K562 (cell line): ENCODE data around the gene ATRN. TPM values are rescaled to one million over a fixed set of nuclear protein-coding genes. Genes with fewer than 3 reads are reported as not detected.

ENCODE experiments used
- ATAC-seq: fragments of 200-7000 bp; cut with Tn5 transposase; 3 replicates; pipeline ENCODE4 v1.9.1; 2020; ENCODE audit warnings: moderate library complexity
- BruUV-seq: library from RNA; stranded (reverse); fragments of 400-500 nt; replicated peaks from 2 replicates; lab custom pipeline; 2021; lab: Mats Ljungman, UMichigan
- CTCF ChIA-PET: fragments of 300-600 bp; formaldehyde crosslinking; extraction: SDS; loops from one replicate; lab custom pipeline; 2021; ENCODE audit warnings: low intra/inter-chr PET ratio; lab: Yijun Ruan, JAX
- POLR2A ChIA-PET: fragments of 300-600, 350-650 bp; sonication (Branson Sonifier 250); formaldehyde crosslinking; extraction: SDS; loops from one replicate; lab custom pipeline; 2021; ENCODE audit warnings: antibody characterized with exemption, inconsistent platforms; lab: Yijun Ruan, JAX
- DNase-seq, 4 experiments: peaks; one replicate each; pipeline versions ENCODE4 v3.0.0 to v3.0.0-alpha.2; 2011 to 2018; ENCODE audit warnings: low spot score in 3 of 4, mixed read lengths in 3 of 4; ENCODE audit errors: extremely low read depth in 1 of 4
- FAIRE-seq: peaks from 2 replicates; lab custom pipeline; 2011; peaks lifted over from hg19 to GRCh38; lab: Jason Lieb, UNC
- H2AFZ ChIP-seq: 2 replicates; pipeline ENCODE4 v1.6.0; 2011; ENCODE audit warnings: low read depth, low read length, control low read depth, inconsistent platforms
- H3K27ac ChIP-seq: fragments of 200-600 bp; 3 replicates; pipeline ENCODE4 v1.8.0; 2011; ENCODE audit warnings: low read depth, mild to moderate bottlenecking, control low read depth, inconsistent platforms, low read length, moderate library complexity, mixed read lengths; ENCODE audit errors: extremely low read depth
- H3K27me3 ChIP-seq, 2 experiments: fragments of 300-600 bp in 1 of 2; 2 replicates in 1 of 2; 3 replicates in 1 of 2; pipeline versions ENCODE4 v1.6.0 to v1.8.0; 2011; ENCODE audit warnings: inconsistent platforms in 2 of 2, low read length in 2 of 2, mild to moderate bottlenecking in 1 of 2, mixed read lengths in 1 of 2, moderate library complexity in 1 of 2; ENCODE audit not compliant: control insufficient read depth in 2 of 2, insufficient read depth in 2 of 2
- H3K36me3 ChIP-seq: fragments of 300-600 bp; 3 replicates; pipeline ENCODE4 v1.8.0; 2011; ENCODE audit warnings: mild to moderate bottlenecking, low read length, inconsistent platforms; ENCODE audit not compliant: control insufficient read depth, insufficient read depth
- H3K4me1 ChIP-seq, 2 experiments: fragments of 200-600 bp in 1 of 2; replicated peaks in 1 of 2; 2 replicates in 1 of 2; 3 replicates in 1 of 2; pipeline versions ENCODE4 v1.5.1 to v1.8.0; 2011; ENCODE audit warnings: inconsistent platforms in 2 of 2, low read length in 2 of 2, mild to moderate bottlenecking in 1 of 2, mixed read lengths in 1 of 2, moderate library complexity in 1 of 2; ENCODE audit not compliant: control insufficient read depth in 2 of 2, insufficient read depth in 2 of 2
- H3K4me2 ChIP-seq: 2 replicates; pipeline ENCODE4 v1.6.1; 2011; ENCODE audit warnings: low read length, control low read depth, inconsistent platforms, mixed read lengths; ENCODE audit not compliant: insufficient read depth
- H3K4me3 ChIP-seq: fragments of 200-600 bp; sonication (generic), shearing (Covaris generic); 2 replicates; pipeline ENCODE4 v1.5.1; 2016; ENCODE audit warnings: control low read depth, inconsistent platforms
- H3K79me2 ChIP-seq: fragments of 200-600 bp; 3 replicates; pipeline ENCODE4 v1.8.0; 2011; ENCODE audit warnings: low read length, inconsistent platforms; ENCODE audit not compliant: control insufficient read depth, insufficient read depth
- H3K9ac ChIP-seq, 2 experiments: 2 replicates each; pipeline versions ENCODE4 v1.6.0 to v1.6.1; 2011; ENCODE audit warnings: low read depth in 2 of 2, low read length in 2 of 2, control low read depth in 1 of 2, inconsistent platforms in 1 of 2, mild to moderate bottlenecking in 1 of 2, mixed read lengths in 1 of 2; ENCODE audit not compliant: insufficient read depth in 1 of 2
- H3K9me1 ChIP-seq: one replicate; pipeline ENCODE4 v1.6.0; 2011; ENCODE audit warnings: inconsistent platforms, mild to moderate bottlenecking, low read length, moderate library complexity; ENCODE audit not compliant: control insufficient read depth, insufficient read depth
- H3K9me3 ChIP-seq: replicated peaks from 2 replicates; pipeline ENCODE4 v1.5.1; 2011; ENCODE audit warnings: low read depth, low read length, inconsistent platforms; ENCODE audit not compliant: control insufficient read depth, insufficient read depth
- H4K20me1 ChIP-seq: replicated peaks from 2 replicates; pipeline ENCODE4 v1.6.1; 2011; ENCODE audit warnings: low read length, inconsistent platforms, mixed read lengths; ENCODE audit not compliant: control insufficient read depth, insufficient read depth
- MBD2 ChIP-seq: sonication (generic); IDR thresholded peaks from 2 replicates; pipeline ENCODE4 v1.6.1; 2016; ENCODE audit warnings: low read depth, borderline replicate concordance
- NCOA2 ChIP-seq, 2 experiments: fragments of 450-650 bp; IDR thresholded peaks; 2 replicates each; pipeline ENCODE4 v1.6.1; 2018; ENCODE audit warnings: mild to moderate bottlenecking in 2 of 2, moderate library complexity in 1 of 2; ENCODE audit not compliant: partially characterized antibody in 2 of 2
- NEUROD1 ChIP-seq: fragments of 150-350 bp; IDR thresholded peaks from 2 replicates; pipeline ENCODE4 v1.6.1; 2014; ENCODE audit warnings: borderline replicate concordance, low read length, low read depth; ENCODE audit not compliant: partially characterized antibody
- SRSF1 ChIP-seq: fragments of 200-400 bp; formaldehyde crosslinking; IDR thresholded peaks from 2 replicates; pipeline ENCODE4 v1.6.1; 2017; ENCODE audit warnings: mild to moderate bottlenecking, low read depth, low read length, moderate library complexity
- YBX1 ChIP-seq: fragments of 450-650 bp; IDR thresholded peaks from 2 replicates; pipeline ENCODE4 v1.7.1; 2016; ENCODE audit warnings: mild to moderate bottlenecking
- ZNF311 ChIP-seq: fragments of 250-450 bp; sonication (Bioruptor Pico); IDR thresholded peaks from 2 replicates; pipeline ENCODE4 v1.4.0; 2020; ENCODE audit warnings: mild to moderate bottlenecking, moderate library complexity
- WGBS: fragments of 100-300 bp; shearing (Covaris generic); methylation state at CpG from one replicate; pipeline ENCODE4 v1.1.6; 2016; ENCODE audit warnings: low coverage, mixed read lengths; ENCODE audit not compliant: insufficient coverage; ENCODE audit errors: missing lambda C conversion rate; 5-methylcytosine and 5-hydroxymethylcytosine counted together
- in situ Hi-C: fragments of 300-500 bp; cut with MboI; formaldehyde crosslinking; loops from 4 replicates; pipeline ENCODE4 v1.15.0; 2018; ENCODE audit warnings: inconsistent platforms, mixed read lengths
- intact Hi-C: fragments of 100-400 bp; cut with micrococcal nuclease; formaldehyde crosslinking; loops from 2 replicates; pipeline ENCODE4 v1.14.2; 2022
- polyA plus RNA-seq, 8 experiments: library from polyadenylated mRNA; depleted of rRNA in 4 of 8; stranded (reverse) in 5 of 8; unstranded in 3 of 8; fragments of >200 nt; fragmentation: Nextera tagmentation in 2 of 8; fragmentation: Illumina TruSeq in 1 of 8; extraction: Ambion mirVana in 2 of 8; extraction: Trizol in 1 of 8; gene quantifications; 2 replicates each; pipeline versions ENCODE4 v1.2.1 to v1.2.3, GENCODE V29; 2011 to 2014; ENCODE audit warnings: inconsistent platforms in 1 of 8, missing spikeins in 1 of 8
- total RNA-seq, 7 experiments: library from RNA; depleted of rRNA in 6 of 7; stranded (reverse); fragments of >200 nt in 6 of 7; fragmentation: Illumina TruSeq in 2 of 7; extraction: Trizol in 2 of 7; gene quantifications; 2 replicates each; pipeline versions ENCODE4 v1.2.1 to v1.2.3, GENCODE V29; 2011 to 2021; ENCODE audit warnings: low replicate concordance in 1 of 7
- TF ChIP-seq, protein P1 (sequence below): fragments of 150-350 bp; IDR thresholded peaks from 2 replicates; pipeline ENCODE4 v1.6.1; 2014; ENCODE audit warnings: low read depth, mild to moderate bottlenecking, low read length, borderline replicate concordance

ATRN gene
- total and polyA plus RNA-seq, 9 of the 15 experiments (the other 6 are each of a cell fraction or from before 2014, with no cell fraction given) = 0.69 to 16.5 (median 7.6) TPM

GRCh38 chr20:3686421-3686820 lies 215.6 kb downstream of the ATRN start:
- Histone ChIP-seq H3K27me3 (peaks cover 0 to 5% of the 10 kb centered on the region in 2 experiments; a peak in 2 of 5 replicates), H2AFZ (no peak overlapping the region), H3K36me3 (no peaks in the 10 kb centered on the region), H3K9me3 (no peaks in the 10 kb centered on the region), H4K20me1 (no peaks in the 10 kb centered on the region), H3K79me2 (no peaks in the 10 kb centered on the region), H3K4me3 (no peak overlapping the region), H3K9me1 (no peaks in the 10 kb centered on the region), H3K27ac (no peak overlapping the region), H3K4me1 (peaks cover 0 to 20% of the 10 kb centered on the region in 2 experiments; a peak in 3 of 5 replicates), H3K9ac (no peak overlapping the region), H3K4me2 (no peak overlapping the region)
- CTCF ChIA-PET = no interaction called here
- POLR2A ChIA-PET = interaction anchor here (0.6 kb wide), 1 partner anchor 31 kb away, joined by 3 read pairs; no protein-coding TSS in a partner anchor
- no TSS peak for BruUV-seq
- DNase-seq (no peak), ATAC-seq (no peak), FAIRE-seq (no peak)
- TF ChIP-seq ZNF311 (CRISPR knock-in tag) (no peak), NEUROD1 (no peak), YBX1 (no peak), NCOA2 (IDR thresholded peaks at IDR 0.05; ENCODE audit: partially characterized antibody in 2 of 2) (no peak), SRSF1 (no peak), MBD2 (no peak)
- TF ChIP-seq, protein P1, sequence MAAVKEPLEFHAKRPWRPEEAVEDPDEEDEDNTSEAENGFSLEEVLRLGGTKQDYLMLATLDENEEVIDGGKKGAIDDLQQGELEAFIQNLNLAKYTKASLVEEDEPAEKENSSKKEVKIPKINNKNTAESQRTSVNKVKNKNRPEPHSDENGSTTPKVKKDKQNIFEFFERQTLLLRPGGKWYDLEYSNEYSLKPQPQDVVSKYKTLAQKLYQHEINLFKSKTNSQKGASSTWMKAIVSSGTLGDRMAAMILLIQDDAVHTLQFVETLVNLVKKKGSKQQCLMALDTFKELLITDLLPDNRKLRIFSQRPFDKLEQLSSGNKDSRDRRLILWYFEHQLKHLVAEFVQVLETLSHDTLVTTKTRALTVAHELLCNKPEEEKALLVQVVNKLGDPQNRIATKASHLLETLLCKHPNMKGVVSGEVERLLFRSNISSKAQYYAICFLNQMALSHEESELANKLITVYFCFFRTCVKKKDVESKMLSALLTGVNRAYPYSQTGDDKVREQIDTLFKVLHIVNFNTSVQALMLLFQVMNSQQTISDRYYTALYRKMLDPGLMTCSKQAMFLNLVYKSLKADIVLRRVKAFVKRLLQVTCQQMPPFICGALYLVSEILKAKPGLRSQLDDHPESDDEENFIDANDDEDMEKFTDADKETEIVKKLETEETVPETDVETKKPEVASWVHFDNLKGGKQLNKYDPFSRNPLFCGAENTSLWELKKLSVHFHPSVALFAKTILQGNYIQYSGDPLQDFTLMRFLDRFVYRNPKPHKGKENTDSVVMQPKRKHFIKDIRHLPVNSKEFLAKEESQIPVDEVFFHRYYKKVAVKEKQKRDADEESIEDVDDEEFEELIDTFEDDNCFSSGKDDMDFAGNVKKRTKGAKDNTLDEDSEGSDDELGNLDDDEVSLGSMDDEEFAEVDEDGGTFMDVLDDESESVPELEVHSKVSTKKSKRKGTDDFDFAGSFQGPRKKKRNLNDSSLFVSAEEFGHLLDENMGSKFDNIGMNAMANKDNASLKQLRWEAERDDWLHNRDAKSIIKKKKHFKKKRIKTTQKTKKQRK = no peak
- WGBS = 13% methylated on average over 7 of the region's 7 CpGs
- intact Hi-C loops (no loop called here), in situ Hi-C loops (no loop called here)
